C4-2B (cell line): ENCODE measurements around the gene FGD4.

ENCODE experiments used
- CTCF ChIP-seq: fragments of 450-650 bp; conservative IDR thresholded peaks from 2 replicates; pipeline ENCODE4 v1.5.1; 2017; ENCODE audit warnings: mild to moderate bottlenecking
- ZFX ChIP-seq: fragments of 450-650 bp; IDR thresholded peaks from 2 replicates; pipeline ENCODE4 v1.6.1; 2017

GRCh38 chr12:32444895-32445294 lies 45.5 kb downstream of the FGD4 start:
- TF ChIP-seq CTCF (no peak), ZFX (no peak)
